IMR-90 (cell line): Measurements from ENCODE around the gene NMUR1. TPM values are rescaled to one million over a fixed set of nuclear protein-coding genes. Genes with fewer than 3 reads are reported as not detected.
"Not testable (repeated sequence)": the region's sequence is repeated elsewhere in the genome, so short reads cannot be mapped to it uniquely, and the experiment has no call there.

Source experiments
- ATAC-seq: fragments of 200-7000 bp; cut with Tn5 transposase; 2 replicates; pipeline ENCODE4 v1.9.1; 2020; ENCODE audit warnings: low read depth, mild to moderate bottlenecking, moderate library complexity
- BruUV-seq: library from RNA; stranded (reverse); fragments of 400-500 nt; replicated peaks from 2 replicates; lab custom pipeline; 2021; lab: Mats Ljungman, UMichigan
- CTCF ChIA-PET: fragments of 300-600 bp; formaldehyde crosslinking; extraction: SDS; loops from one replicate; lab custom pipeline; 2021; ENCODE audit warnings: antibody characterized with exemption; lab: Yijun Ruan, JAX
- POLR2A ChIA-PET: fragments of 300-600 bp; sonication (Branson Sonifier 250); formaldehyde crosslinking; loops from one replicate; lab custom pipeline; 2022; ENCODE audit warnings: antibody characterized with exemption; ENCODE audit not compliant: unreplicated experiment; lab: Charles Lee
- DNase-seq: peaks from one replicate; pipeline ENCODE4 v3.0.0; 2013
- H2AFZ ChIP-seq: replicated peaks from 2 replicates; pipeline ENCODE3; 2013; ENCODE audit warnings: low read length, mild to moderate bottlenecking; ENCODE audit not compliant: poor library complexity
- H2AK5ac ChIP-seq: 2 replicates; pipeline ENCODE4 v1.6.1; 2013; ENCODE audit warnings: low read depth, low read length, inconsistent platforms
- H2AK9ac ChIP-seq: replicated peaks from 2 replicates; pipeline ENCODE3; 2013; ENCODE audit warnings: mild to moderate bottlenecking, low read depth, low read length, moderate library complexity; ENCODE audit not compliant: poor library complexity
- H2BK120ac ChIP-seq: 2 replicates; pipeline ENCODE4 v1.6.1; 2013; ENCODE audit warnings: low read depth, low read length, inconsistent platforms
- H2BK15ac ChIP-seq: 3 replicates; pipeline ENCODE4 v1.6.1; 2013; ENCODE audit warnings: low read depth, low read length, inconsistent platforms
- H2BK20ac ChIP-seq: 2 replicates; pipeline ENCODE4 v1.6.1; 2013; ENCODE audit warnings: low read depth, mild to moderate bottlenecking, inconsistent platforms, low read length, moderate library complexity
- H2BK5ac ChIP-seq: 2 replicates; pipeline ENCODE4 v1.6.1; 2013; ENCODE audit warnings: mild to moderate bottlenecking, low read depth, low read length, inconsistent platforms; ENCODE audit not compliant: poor library complexity, severe bottlenecking
- H3K14ac ChIP-seq: replicated peaks from 2 replicates; pipeline ENCODE4 v1.6.1; 2013; ENCODE audit warnings: low read depth, low read length, inconsistent platforms
- H3K18ac ChIP-seq: 2 replicates; pipeline ENCODE4 v1.6.1; 2013; ENCODE audit warnings: low read depth, low read length, control low read depth
- H3K23ac ChIP-seq: 2 replicates; pipeline ENCODE4 v1.6.1; 2013; ENCODE audit warnings: low read depth, low read length, inconsistent platforms
- H3K27ac ChIP-seq: 2 replicates; pipeline ENCODE4 v1.5.1; 2013; ENCODE audit warnings: mild to moderate bottlenecking, control low read depth, low read length; ENCODE audit not compliant: insufficient read depth
- H3K27me3 ChIP-seq: 2 replicates; pipeline ENCODE4 v1.6.1; 2013; ENCODE audit warnings: low read length; ENCODE audit not compliant: control insufficient read depth, insufficient read depth
- H3K36me3 ChIP-seq: 2 replicates; pipeline ENCODE4 v1.6.1; 2013; ENCODE audit warnings: low read length, mixed read lengths; ENCODE audit not compliant: control insufficient read depth, insufficient read depth
- H3K4ac ChIP-seq: 2 replicates; pipeline ENCODE4 v1.6.1; 2013; ENCODE audit warnings: low read depth, low read length, inconsistent platforms
- H3K4me1 ChIP-seq: 2 replicates; pipeline ENCODE4 v1.6.1; 2013; ENCODE audit warnings: low read length, mixed read lengths; ENCODE audit not compliant: control insufficient read depth, insufficient read depth
- H3K4me2 ChIP-seq: 2 replicates; pipeline ENCODE4 v1.6.1; 2013; ENCODE audit warnings: low read depth, mild to moderate bottlenecking, control low read depth, low read length, moderate library complexity
- H3K4me3 ChIP-seq: 2 replicates; pipeline ENCODE4 v1.5.1; 2013; ENCODE audit warnings: low read depth, mild to moderate bottlenecking, control low read depth, low read length, moderate library complexity; ENCODE audit not compliant: insufficient read depth
- H3K56ac ChIP-seq: 2 replicates; pipeline ENCODE4 v1.6.1; 2013; ENCODE audit warnings: low read length, inconsistent platforms; ENCODE audit not compliant: insufficient read depth; ENCODE audit errors: extremely low read depth
- H3K79me1 ChIP-seq, 2 experiments: 2 replicates each; pipeline ENCODE4 v1.6.1; 2013; ENCODE audit warnings: low read length in 2 of 2, inconsistent platforms in 1 of 2, low read depth in 1 of 2
- H3K9ac ChIP-seq: 2 replicates; pipeline ENCODE4 v1.6.1; 2013; ENCODE audit warnings: low read depth, low read length, control low read depth
- H3K9me1 ChIP-seq: 2 replicates; pipeline ENCODE4 v1.6.1; 2013; ENCODE audit warnings: low read length, inconsistent platforms; ENCODE audit not compliant: insufficient read depth
- H3K9me3 ChIP-seq: 2 replicates; pipeline ENCODE4 v1.6.1; 2013; ENCODE audit warnings: low read length; ENCODE audit not compliant: control insufficient read depth, insufficient read depth
- H4K20me1 ChIP-seq: 2 replicates; pipeline ENCODE4 v1.6.1; 2013; ENCODE audit warnings: low read length, inconsistent platforms; ENCODE audit not compliant: insufficient read depth
- H4K5ac ChIP-seq: 2 replicates; pipeline ENCODE4 v1.6.1; 2013; ENCODE audit warnings: mild to moderate bottlenecking, low read depth, low read length, control low read depth
- H4K8ac ChIP-seq, 2 experiments: 2 replicates each; pipeline ENCODE4 v1.6.1; 2013; ENCODE audit warnings: low read depth in 2 of 2, low read length in 2 of 2, control low read depth in 1 of 2, inconsistent platforms in 1 of 2
- H4K91ac ChIP-seq: 2 replicates; pipeline ENCODE4 v1.6.1; 2013; ENCODE audit warnings: low read depth, low read length, inconsistent platforms; ENCODE audit not compliant: insufficient read depth
- BHLHE40 ChIP-seq: fragments of 150-350 bp; IDR thresholded peaks from 2 replicates; pipeline ENCODE4 v1.6.1; 2016; ENCODE audit warnings: mild to moderate bottlenecking, low read depth, low read length
- FOS ChIP-seq: fragments of 150-350 bp; IDR thresholded peaks from 2 replicates; pipeline ENCODE4 v1.6.1; 2016; ENCODE audit warnings: low read depth, low read length
- MAZ ChIP-seq: IDR thresholded peaks from 2 replicates; pipeline ENCODE4 v1.6.1; 2012; ENCODE audit warnings: low read depth, mild to moderate bottlenecking, low read length, improper control_type of control experiment, moderate library complexity, borderline replicate concordance
- MXI1 ChIP-seq: IDR thresholded peaks from 2 replicates; pipeline ENCODE4 v1.6.1; 2012; ENCODE audit warnings: low read depth, mild to moderate bottlenecking, low read length, moderate library complexity, borderline replicate concordance
- RAD21 ChIP-seq: IDR thresholded peaks from 2 replicates; pipeline ENCODE4 v1.6.1; 2012; ENCODE audit warnings: low read length, improper control_type of control experiment
- WGBS, 2 experiments: methylation state at CpG; one replicate each; pipeline versions ENCODE4 v1.1.5 to v1.1.7; 2013; ENCODE audit warnings: missing lambda C conversion rate in 2 of 2; ENCODE audit not compliant: insufficient read length in 1 of 2; ENCODE audit errors: extremely low coverage in 2 of 2; 5-methylcytosine and 5-hydroxymethylcytosine counted together
- dilution Hi-C: fragments of 300-500 bp; cut with HindIII; formaldehyde crosslinking; loops from one replicate; pipeline ENCODE4 v1.14.3; 2018; ENCODE audit warnings: low sequenced_read_pairs; ENCODE audit not compliant: unreplicated experiment
- in situ Hi-C: fragments of 300-500 bp; cut with MboI; formaldehyde crosslinking; loops from 3 replicates; pipeline ENCODE4 v1.14.3; 2019; ENCODE audit warnings: low sequenced_read_pairs, inconsistent platforms, mixed read lengths
- intact Hi-C: fragments of 100-400 bp; cut with micrococcal nuclease; formaldehyde crosslinking; loops from 2 replicates; pipeline ENCODE4 v1.10.0; 2022
- polyA plus RNA-seq, 3 experiments: library from polyadenylated mRNA; depleted of rRNA; stranded (reverse); fragments of >200 nt; gene quantifications; 2 replicates each; pipeline ENCODE4 v1.2.3, GENCODE V29; 2012; ENCODE audit warnings: low replicate concordance in 1 of 3
- total RNA-seq: library from RNA; depleted of rRNA; stranded (reverse); fragments of >200 nt; gene quantifications from 2 replicates; pipeline ENCODE4 v1.2.3, GENCODE V29; 2012

NMUR1 gene
- total and polyA plus RNA-seq, 2 of the 4 experiments (the other 2 are of a cell fraction), result not detected

- H3K14ac ChIP-seq, result no peak overlapping the region
- no peak overlapping the region for H4K5ac ChIP-seq
- H3K4me3 ChIP-seq, result no peak overlapping the region
- no peak overlapping the region for H3K27ac ChIP-seq
- no peak overlapping the region for H2BK5ac ChIP-seq
- WGBS, 2 experiments, result no CpG with 5 or more reads among the region's 4 CpGs
- no peak overlapping the region for H3K23ac ChIP-seq
- no peak overlapping the region for H4K91ac ChIP-seq
- H3K18ac ChIP-seq, result no peak overlapping the region
- ChIA-PET POLR2A (no interaction called here), CTCF (interaction anchor here (0.6 to 0.9 kb wide), 3 partner anchors 8 to 346 kb away, joined by 3 to 4 read pairs (median 3); no protein-coding TSS in a partner anchor)
- dilution Hi-C loops (no loop called here), intact Hi-C loops (no loop called here), in situ Hi-C loops (no loop called here)
- H3K79me1 ChIP-seq, result no peaks in the 10 kb centered on the region
- peaks cover 19% of the 10 kb centered on the region for H3K27me3 ChIP-seq
- no peak for ATAC-seq
- H2BK15ac ChIP-seq, result no peak overlapping the region
- no peak overlapping the region for H3K4me2 ChIP-seq
- no peak overlapping the region for H4K8ac ChIP-seq
- H3K9me1 ChIP-seq, result no peaks in the 10 kb centered on the region
- no peak overlapping the region for H3K56ac ChIP-seq
- TF ChIP-seq BHLHE40, result no peak
- no peak for TF ChIP-seq MXI1
- TF ChIP-seq MAZ, result no peak
- TF ChIP-seq FOS, result no peak
- no peak for TF ChIP-seq RAD21
- no peak overlapping the region for H2AK9ac ChIP-seq
- no peak overlapping the region for H2BK20ac ChIP-seq
- no peaks in the 10 kb centered on the region for H3K9me3 ChIP-seq
- no peak overlapping the region for H3K9ac ChIP-seq
- BruUV-seq, result no TSS peak
- no peak overlapping the region for H2AK5ac ChIP-seq
- H3K4me1 ChIP-seq, result no peaks in the 10 kb centered on the region
- DNase-seq, result no peak
- H2BK120ac ChIP-seq, result no peak overlapping the region
- H3K4ac ChIP-seq, result no peak overlapping the region
- H2AFZ ChIP-seq, result no peak overlapping the region
- H4K20me1 ChIP-seq, result no peaks in the 10 kb centered on the region
- H3K36me3 ChIP-seq, result no peaks in the 10 kb centered on the region
These were observed 41.5 kb upstream of the NMUR1 start for GRCh38 chr2:231571661-231572191.

DNA sequence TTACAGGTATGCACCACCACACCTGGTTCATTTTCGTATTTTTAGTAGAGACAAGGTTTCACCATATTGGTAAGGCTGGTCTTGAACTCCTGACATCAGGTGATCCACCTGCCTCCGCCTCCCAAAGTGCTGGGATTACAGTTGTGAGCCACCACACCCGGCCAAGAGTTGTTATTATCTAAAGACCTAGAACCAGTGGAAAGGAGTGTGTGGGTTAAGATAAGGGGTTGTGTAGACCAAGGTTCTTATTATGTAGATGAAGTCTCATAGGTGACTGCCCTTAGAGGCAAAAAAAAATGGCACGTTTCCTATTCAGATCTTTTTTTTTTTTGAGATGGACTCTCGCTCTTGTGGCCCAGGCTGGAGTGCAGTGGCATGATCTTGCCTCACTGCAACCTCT lies 40.7 kb upstream of the NMUR1 start:
- no CpG with 5 or more reads among the region's 5 CpGs for WGBS, 2 experiments
- H3K9ac ChIP-seq, H4K20me1 ChIP-seq, in situ Hi-C loops, H2AK9ac ChIP-seq, BruUV-seq, H4K91ac ChIP-seq, H3K27ac ChIP-seq, H4K8ac ChIP-seq, H2BK20ac ChIP-seq, H3K4me2 ChIP-seq, H3K36me3 ChIP-seq, H3K9me1 ChIP-seq, H4K5ac ChIP-seq, intact Hi-C loops, H3K4me1 ChIP-seq, H3K4ac ChIP-seq, H3K4me3 ChIP-seq, ATAC-seq, H2AFZ ChIP-seq, DNase-seq, H2BK5ac ChIP-seq, H2AK5ac ChIP-seq, H3K56ac ChIP-seq, H2BK15ac ChIP-seq, H3K9me3 ChIP-seq, dilution Hi-C loops, POLR2A ChIA-PET, H3K79me1 ChIP-seq, H3K14ac ChIP-seq, H2BK120ac ChIP-seq, H3K23ac ChIP-seq, H3K18ac ChIP-seq: not testable (repeated sequence)
- H3K27me3 ChIP-seq, result peaks cover 19% of the 10 kb centered on the region
- CTCF ChIA-PET, result interaction anchor here (0.6 kb wide), 1 partner anchor 345 kb away, joined by 4 read pairs; no protein-coding TSS in a partner anchor
